NK-92 (cell line): ENCODE data around the gene COPG2.

Experiments
- DNase-seq: peaks from one replicate; lab custom pipeline; 2025; ENCODE audit not compliant: unreplicated experiment; lab: John Stamatoyannopoulos, UW

Gene COPG2

GRCh38 chr7:130476297-130477150 lies 192.0 kb downstream of the COPG2 start:
- no peak for DNase-seq

DNA sequence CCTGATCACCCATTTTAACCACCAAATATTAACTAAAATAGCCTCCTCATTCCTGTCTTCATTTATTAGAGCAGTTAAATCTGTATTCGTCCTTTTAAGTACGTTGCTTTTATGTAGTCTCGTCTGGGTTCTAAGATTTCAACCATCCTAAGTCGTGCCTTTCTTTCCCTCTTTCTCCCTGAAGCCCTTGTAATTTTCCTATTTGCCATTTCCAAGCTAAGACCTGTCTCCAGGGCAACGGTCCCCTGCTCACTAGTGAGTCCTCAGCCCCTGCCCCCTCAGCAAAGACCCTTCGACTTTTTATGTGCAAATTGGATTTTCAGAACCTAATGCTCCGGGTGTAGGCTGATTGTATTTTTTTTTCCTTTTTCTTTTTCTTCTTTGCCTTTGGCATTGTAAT lies 192.8 kb downstream of the COPG2 start:
- no peak for DNase-seq

DNA sequence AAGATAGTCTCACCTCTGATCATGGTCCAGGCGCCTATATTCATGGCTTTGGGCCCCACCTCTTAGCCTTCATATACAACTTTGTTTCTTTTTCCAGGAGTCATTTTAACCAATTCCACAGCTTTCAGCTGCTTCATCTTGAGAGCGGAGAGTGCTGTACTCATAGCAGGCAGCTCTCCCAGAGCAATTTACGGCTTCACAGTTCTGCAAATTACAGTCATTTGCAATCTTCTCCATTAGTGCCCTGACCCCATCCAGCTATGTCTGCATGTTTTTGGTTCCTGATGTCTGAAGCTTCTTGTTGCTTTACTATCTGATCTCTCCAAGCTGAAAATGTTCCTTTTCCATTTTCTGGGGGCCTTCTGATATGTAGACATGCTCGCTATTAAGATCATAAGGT lies 194.7 kb downstream of the COPG2 start:
- no peak for DNase-seq

GRCh38 chr7:130473289-130473688 lies 195.3 kb downstream of the COPG2 start:
- no peak for DNase-seq

GRCh38 chr7:130471974-130472373 lies 196.6 kb downstream of the COPG2 start:
- DNase-seq = no peak

GRCh38 chr7:130468612-130469011 lies 199.9 kb downstream of the COPG2 start:
- no peak for DNase-seq

- no peak for DNase-seq
Observed at GRCh38 chr7:130463553-130464434, 204.8 kb downstream of the COPG2 start.

GRCh38 chr7:130461272-130461671 lies 207.3 kb downstream of the COPG2 start:
- no peak for DNase-seq

DNA sequence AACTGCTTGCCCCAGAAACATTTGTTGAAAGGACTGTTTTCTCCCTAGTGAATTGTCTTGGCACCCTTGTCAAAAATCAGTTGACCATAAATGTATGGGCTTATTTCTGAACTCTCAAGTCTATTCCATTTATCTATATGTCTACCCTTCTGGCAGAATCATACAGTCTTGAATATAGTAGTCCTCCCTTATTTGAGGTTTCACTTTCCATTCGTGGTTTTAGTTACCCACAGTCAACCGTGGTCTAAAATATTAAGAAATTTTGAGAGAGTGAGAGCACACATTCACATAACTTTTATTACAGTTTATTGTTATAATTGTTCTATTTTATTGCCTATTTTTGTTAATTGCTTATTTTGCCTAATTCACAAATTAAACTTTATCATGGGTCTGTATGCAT lies 210.3 kb downstream of the COPG2 start:
- no peak for DNase-seq
